HT-29 (cell line): Measurements from ENCODE around the gene TRAF3. TPM values are rescaled to one million over a fixed set of nuclear protein-coding genes. Genes with fewer than 3 reads are reported as not detected.
"Not testable (repeated sequence)": the region's sequence is repeated elsewhere in the genome, so short reads cannot be mapped to it uniquely, and the experiment has no call there.

Experiments
- DNase-seq: peaks from one replicate; pipeline ENCODE4 v3.0.0-alpha.2; 2015; ENCODE audit warnings: low spot score
- total RNA-seq: library from RNA; depleted of rRNA; stranded (reverse); fragments of >200 nt; shearing (Covaris generic); gene quantifications from 2 replicates; pipeline ENCODE4 v1.2.3, GENCODE V29; 2014

The TRAF3 gene
- total RNA-seq, 1 experiment from 2014 or later, result 8.7 TPM

DNA sequence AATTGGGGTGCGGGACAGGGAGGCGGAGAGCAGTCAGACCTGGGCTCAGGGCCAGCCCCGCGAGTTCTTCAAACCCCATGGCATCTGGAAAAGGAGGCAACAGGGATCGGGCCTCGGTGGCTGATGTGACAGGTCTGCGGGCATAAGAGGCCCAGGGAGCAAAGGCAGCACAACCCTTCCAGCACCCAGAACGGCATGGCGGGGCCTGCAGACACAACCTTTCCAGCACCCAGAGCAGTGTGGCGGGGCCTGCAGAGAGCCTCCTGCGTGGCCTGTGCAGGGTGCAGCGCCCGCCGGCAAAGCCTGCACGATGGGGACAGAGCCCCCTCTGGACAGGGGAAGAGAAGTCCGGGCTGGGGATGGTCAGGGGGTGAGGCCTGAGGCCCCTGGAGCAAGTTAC, 26.2 kb upstream of the TRAF3 start:
- no peak for DNase-seq

GRCh38 chr14:102752239-102752847, 24.9 kb upstream of the TRAF3 start:
- DNase-seq, result no peak

DNA sequence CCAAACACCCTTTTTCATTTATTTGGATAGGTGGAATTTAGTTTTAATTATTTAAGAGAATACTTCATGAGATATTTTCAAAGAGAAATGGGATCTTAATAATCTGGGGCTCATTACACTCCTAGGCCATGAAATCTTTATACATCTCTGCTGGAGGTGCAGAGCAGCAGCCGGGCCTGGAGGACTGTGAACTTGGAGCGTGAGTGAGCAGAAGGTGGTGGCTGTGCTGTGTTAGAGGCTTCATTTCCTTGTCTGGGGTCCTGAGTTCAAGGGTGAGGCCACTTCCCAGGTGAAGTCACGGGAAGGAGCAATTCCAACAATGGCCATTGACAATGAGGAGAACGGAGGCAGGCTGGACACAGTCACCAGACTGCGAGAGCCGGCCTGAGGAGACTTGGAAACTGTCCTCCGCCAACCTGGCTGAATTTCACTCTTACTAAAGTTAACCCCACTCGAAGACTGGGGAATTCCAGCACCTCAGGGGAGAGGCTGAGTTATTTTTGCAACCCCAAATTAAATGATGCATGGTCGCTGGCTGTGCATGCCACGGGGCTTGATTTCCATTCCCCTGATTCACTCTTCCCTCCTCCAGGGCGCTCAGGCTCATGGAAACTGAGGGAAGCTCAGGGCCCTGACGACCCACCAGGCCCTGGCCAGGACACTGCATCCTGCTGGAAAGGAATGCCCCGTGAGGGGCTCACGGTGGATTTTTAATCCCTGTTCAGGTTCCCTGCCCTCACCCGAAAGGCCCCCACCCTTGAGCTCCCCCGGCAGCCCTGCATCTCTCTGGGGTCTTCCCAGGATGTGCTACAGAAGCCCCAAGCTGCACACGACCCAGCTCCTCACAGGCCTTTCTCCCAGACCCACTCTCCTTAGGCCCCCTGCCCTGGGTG, 22.6 kb upstream of the TRAF3 start:
- DNase-seq, result no peak

- no peak for DNase-seq
These were observed 19.6 kb upstream of the TRAF3 start for GRCh38 chr14:102757646-102758045.

DNA sequence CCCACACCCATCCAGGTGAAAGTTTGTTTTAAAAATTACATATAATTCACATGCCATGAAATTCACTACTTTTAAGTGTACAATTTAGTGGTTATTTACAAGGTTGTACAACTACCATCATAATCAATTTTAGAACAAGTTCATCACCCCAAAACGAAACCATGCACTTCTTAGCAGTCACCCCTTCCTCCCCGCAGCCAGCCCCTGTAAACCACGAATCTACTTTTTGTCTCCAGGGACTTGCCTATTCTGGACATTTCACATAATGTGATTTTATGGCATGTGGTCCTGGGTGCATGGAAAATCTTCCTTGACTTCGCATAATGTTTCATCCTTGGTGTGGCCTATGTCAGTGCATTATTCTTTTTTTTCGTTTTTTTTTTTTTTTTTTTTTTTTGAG, 19.2 kb upstream of the TRAF3 start:
- no peak for DNase-seq

- DNase-seq, result no peak
These were observed 17.6 kb upstream of the TRAF3 start for GRCh38 chr14:102759456-102760187.

GRCh38 chr14:102760496-102761193, 16.6 kb upstream of the TRAF3 start:
- no peak for DNase-seq

DNA sequence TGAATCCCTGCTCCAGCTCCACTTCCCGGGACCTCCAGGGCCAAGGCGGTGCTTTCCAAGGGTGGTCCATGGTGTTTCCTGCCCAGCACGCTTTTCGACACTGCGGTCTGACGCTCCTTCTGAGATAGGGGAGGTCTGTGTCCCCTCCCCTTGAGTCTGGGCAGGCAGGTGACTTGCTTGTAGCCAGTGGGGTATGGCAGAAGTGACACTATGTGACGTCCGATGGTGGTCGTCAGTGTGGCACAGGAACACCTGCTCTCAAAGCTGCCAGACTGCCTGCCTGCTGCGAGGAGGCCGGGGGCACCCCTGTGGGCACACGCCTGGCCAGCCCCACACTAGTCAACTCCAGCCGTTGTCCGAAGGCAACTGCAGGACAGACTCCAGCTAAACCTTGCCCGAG, 16.0 kb upstream of the TRAF3 start:
- no peak for DNase-seq

GRCh38 chr14:102764220-102764671, 13.0 kb upstream of the TRAF3 start:
- no peak for DNase-seq

DNA sequence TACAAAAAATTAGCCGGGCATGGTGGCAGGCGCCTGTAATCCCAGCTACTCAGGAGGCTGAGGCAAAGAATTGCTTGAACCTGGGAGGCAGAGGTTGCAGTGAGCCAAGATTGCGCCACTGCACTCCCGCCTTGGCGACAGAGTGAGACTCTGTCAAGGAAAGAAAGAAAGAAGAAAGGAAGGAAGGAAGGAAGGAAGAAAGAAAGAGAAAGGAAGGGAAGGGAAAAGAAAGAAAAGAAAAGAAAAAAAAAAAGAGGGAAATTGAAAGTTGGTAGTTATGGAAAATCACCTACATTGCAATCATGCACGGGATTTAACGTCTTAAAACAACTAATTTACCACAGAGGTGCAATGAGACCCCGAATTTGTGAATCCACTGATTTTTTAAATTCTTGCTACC, 11.5 kb upstream of the TRAF3 start:
- not testable (repeated sequence) for DNase-seq

GRCh38 chr14:102768223-102769048, 8.8 kb upstream of the TRAF3 start:
- DNase-seq, result no peak

DNA sequence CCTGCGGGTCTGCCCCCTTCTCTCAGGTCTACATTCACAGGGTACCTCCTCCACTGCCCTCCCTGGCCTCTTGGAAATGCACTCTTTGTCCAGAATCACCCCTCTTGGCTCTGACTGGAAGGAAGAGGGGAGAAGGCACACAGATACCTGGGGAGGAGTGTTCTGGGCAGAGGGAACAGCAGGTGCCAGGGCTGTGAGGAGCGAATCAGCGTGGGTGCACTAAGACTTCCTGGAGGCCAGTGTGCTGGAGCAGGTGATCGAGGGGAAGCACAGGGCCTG, 8.3 kb upstream of the TRAF3 start:
- no peak for DNase-seq

DNA sequence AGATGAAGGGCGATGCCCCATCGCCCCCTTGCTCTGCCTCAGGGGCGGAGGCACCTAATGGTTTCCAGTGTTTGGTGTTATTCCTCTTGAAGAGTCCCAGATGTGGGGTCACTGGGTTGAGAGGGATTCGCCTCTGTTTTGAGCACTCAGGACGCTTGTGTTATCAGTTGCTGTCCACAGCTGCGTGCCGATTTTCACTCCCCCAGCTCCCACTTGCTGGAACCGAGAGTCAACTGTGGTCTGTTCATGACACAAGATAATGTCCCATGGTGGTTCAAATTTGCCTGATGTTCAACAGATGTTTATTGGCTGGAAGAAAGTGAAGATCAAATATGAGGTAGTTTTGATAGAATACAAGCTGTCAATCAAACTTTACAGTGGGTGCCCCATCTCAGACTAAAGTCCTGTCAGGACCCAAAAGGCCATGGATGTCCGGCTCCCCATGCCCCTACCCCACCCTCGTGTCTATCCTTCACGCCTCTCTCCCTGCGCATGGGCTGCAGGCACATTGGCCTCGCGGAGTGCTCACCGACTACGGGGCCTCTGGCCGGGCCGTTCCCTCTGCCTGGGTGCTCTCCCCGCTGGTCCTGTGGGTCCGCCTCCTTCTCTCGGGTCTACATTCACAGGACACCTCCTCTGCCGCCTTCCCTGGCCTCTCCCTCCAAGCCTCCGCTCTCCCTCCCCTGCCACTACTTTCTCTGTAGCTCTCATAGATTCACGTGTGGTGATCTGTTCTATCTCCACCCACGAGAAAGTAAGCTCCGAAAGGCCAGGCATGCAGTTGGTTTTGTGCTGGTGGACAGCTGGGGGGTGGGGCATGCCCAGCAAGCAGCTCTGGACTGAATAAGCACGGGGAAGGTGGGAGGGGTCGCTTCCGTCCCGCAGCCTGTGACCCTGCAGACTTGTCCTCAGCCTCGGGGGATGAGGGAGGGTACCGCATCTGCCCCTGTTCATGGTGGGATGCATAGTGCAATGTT, 6.8 kb upstream of the TRAF3 start:
- DNase-seq, result no peak

- no peak for DNase-seq
These were observed 6.1 kb upstream of the TRAF3 start for GRCh38 chr14:102771144-102771543.

GRCh38 chr14:102772781-102773570, 4.3 kb upstream of the TRAF3 start:
- DNase-seq, result no peak

- peak; percentile 75 for DNase-seq
These were observed 2.7 kb upstream of the TRAF3 start for GRCh38 chr14:102774391-102775153.

- peak; percentile 53 for DNase-seq
These were observed 1.1 kb upstream of the TRAF3 start for GRCh38 chr14:102775855-102776760.
